H1 (cell line): Measurements from ENCODE around the gene HACD2. TPM values are rescaled to one million over a fixed set of nuclear protein-coding genes. Genes with fewer than 3 reads are reported as not detected.

ENCODE experiments used
- CTCF ChIA-PET: fragments of 300-600 bp; sonication (Branson Sonifier 250); formaldehyde crosslinking; loops from one replicate; lab custom pipeline; 2021; ENCODE audit not compliant: partially characterized antibody; lab: Charles Lee
- POLR2A ChIA-PET: fragments of 300-600 bp; sonication (Branson Sonifier 250); formaldehyde crosslinking; loops from one replicate; lab custom pipeline; 2021; ENCODE audit warnings: inconsistent platforms; ENCODE audit not compliant: partially characterized antibody; lab: Charles Lee
- DNase-seq, 2 experiments: peaks; one replicate each; pipeline versions ENCODE4 v3.0.0 to v3.0.0-alpha.2; 2010 to 2022; ENCODE audit warnings: low spot score in 2 of 2, low read depth in 1 of 2, mixed read lengths in 1 of 2
- FAIRE-seq: peaks from 2 replicates; lab custom pipeline; 2011; peaks lifted over from hg19 to GRCh38; lab: Jason Lieb, UNC
- H2AFZ ChIP-seq: 2 replicates; pipeline ENCODE4 v1.8.1; 2012; ENCODE audit warnings: low read length, inconsistent platforms
- H2AK5ac ChIP-seq: 2 replicates; pipeline ENCODE4 v1.6.1; 2013; ENCODE audit warnings: low read depth, low read length
- H2BK120ac ChIP-seq: replicated peaks from 2 replicates; pipeline ENCODE3; 2013; ENCODE audit warnings: low read depth, low read length, inconsistent platforms
- H2BK12ac ChIP-seq: 2 replicates; pipeline ENCODE4 v1.6.1; 2013; ENCODE audit warnings: low read depth, low read length
- H2BK15ac ChIP-seq: 2 replicates; pipeline ENCODE4 v1.6.1; 2013; ENCODE audit warnings: low read length
- H2BK20ac ChIP-seq: 2 replicates; pipeline ENCODE4 v1.6.1; 2013; ENCODE audit warnings: low read length
- H2BK5ac ChIP-seq: 2 replicates; pipeline ENCODE4 v1.6.1; 2013; ENCODE audit warnings: low read depth, low read length
- H3K14ac ChIP-seq: 2 replicates; pipeline ENCODE4 v1.6.1; 2013; ENCODE audit warnings: inconsistent platforms; ENCODE audit not compliant: insufficient read length
- H3K18ac ChIP-seq: 2 replicates; pipeline ENCODE4 v1.6.1; 2013; ENCODE audit warnings: low read length; ENCODE audit errors: extremely low read depth
- H3K23ac ChIP-seq: 2 replicates; pipeline ENCODE4 v1.6.1; 2013; ENCODE audit warnings: inconsistent platforms; ENCODE audit not compliant: insufficient read length
- H3K23me2 ChIP-seq: 2 replicates; pipeline ENCODE4 v1.6.1; 2013; ENCODE audit warnings: low read depth, low read length
- H3K27ac ChIP-seq: 2 replicates; pipeline ENCODE4 v1.6.1; 2011; ENCODE audit warnings: low read depth, low read length, inconsistent platforms
- H3K27me3 ChIP-seq, 4 experiments: replicated peaks in 1 of 4; 1 replicate in 1 of 4; 2 replicates in 3 of 4; pipeline versions ENCODE4 v1.6.1 to v1.8.1; 2011 to 2013; ENCODE audit warnings: low read length in 3 of 4, mild to moderate bottlenecking in 3 of 4, inconsistent platforms in 2 of 4, mixed read lengths in 2 of 4, moderate library complexity in 1 of 4; ENCODE audit not compliant: control insufficient read depth in 3 of 4, insufficient read depth in 3 of 4; ENCODE audit errors: extremely low read depth in 1 of 4
- H3K36me3 ChIP-seq, 4 experiments: 2 replicates each; pipeline versions ENCODE4 v1.6.1 to v1.8.1; 2011 to 2013; ENCODE audit warnings: mild to moderate bottlenecking in 4 of 4, low read length in 3 of 4, moderate library complexity in 2 of 4, control low read depth in 1 of 4, inconsistent platforms in 1 of 4; ENCODE audit not compliant: insufficient read depth in 4 of 4, control insufficient read depth in 2 of 4
- H3K4ac ChIP-seq: replicated peaks from 2 replicates; pipeline ENCODE3; 2013; ENCODE audit warnings: low read length, low read depth, mixed read lengths, inconsistent platforms; ENCODE audit not compliant: insufficient read length
- H3K4me1 ChIP-seq, 4 experiments: replicated peaks in 1 of 4; 1 replicate in 1 of 4; 2 replicates in 3 of 4; pipeline versions ENCODE4 v1.6.1 to v1.8.1; 2011 to 2013; ENCODE audit warnings: low read length in 3 of 4, inconsistent platforms in 2 of 4, mixed read lengths in 1 of 4; ENCODE audit not compliant: insufficient read depth in 4 of 4, control insufficient read depth in 3 of 4
- H3K4me2 ChIP-seq, 2 experiments: 2 replicates each; pipeline versions ENCODE4 v1.6.1 to v1.8.1; 2011 to 2013; ENCODE audit warnings: low read depth in 2 of 2, low read length in 2 of 2, control low read depth in 1 of 2, inconsistent platforms in 1 of 2, mild to moderate bottlenecking in 1 of 2; ENCODE audit not compliant: insufficient read depth in 1 of 2
- H3K4me3 ChIP-seq, 4 experiments: fragments of 200-600, 300-600 bp in 1 of 4; sonication (generic), shearing (Covaris generic), sonication (Bioruptor Twin) in 1 of 4; 2 replicates each; pipeline versions ENCODE4 v1.5.1 to v1.8.1; 2011 to 2016; ENCODE audit warnings: low read length in 4 of 4, low read depth in 3 of 4, control low read depth in 2 of 4, inconsistent platforms in 2 of 4, mild to moderate bottlenecking in 2 of 4, mixed read lengths in 1 of 4, moderate library complexity in 1 of 4; ENCODE audit not compliant: insufficient read depth in 2 of 4; ENCODE audit errors: extremely low read depth in 1 of 4
- H3K56ac ChIP-seq: replicated peaks from 2 replicates; pipeline ENCODE3; 2013; ENCODE audit warnings: low read depth, mild to moderate bottlenecking, mixed read lengths, low read length, inconsistent platforms; ENCODE audit not compliant: insufficient read length
- H3K79me1 ChIP-seq: 2 replicates; pipeline ENCODE4 v1.6.1; 2013; ENCODE audit warnings: low read depth, low read length, control low read depth
- H3K79me2 ChIP-seq, 2 experiments: 2 replicates each; pipeline versions ENCODE4 v1.6.1 to v1.8.1; 2012 to 2013; ENCODE audit warnings: low read length in 2 of 2, mild to moderate bottlenecking in 2 of 2, inconsistent platforms in 1 of 2; ENCODE audit not compliant: insufficient read depth in 2 of 2, control insufficient read depth in 1 of 2
- H3K9ac ChIP-seq, 4 experiments: replicated peaks in 1 of 4; 1 replicate in 1 of 4; 2 replicates in 3 of 4; pipeline versions ENCODE4 v1.6.1 to v1.8.1; 2011 to 2013; ENCODE audit warnings: low read depth in 3 of 4, low read length in 3 of 4, control low read depth in 2 of 4, mild to moderate bottlenecking in 2 of 4, moderate library complexity in 2 of 4, inconsistent platforms in 1 of 4; ENCODE audit errors: extremely low read depth in 1 of 4
- H3K9me3 ChIP-seq, 2 experiments: 2 replicates each; pipeline versions ENCODE4 v1.6.1 to v1.8.1; 2012 to 2013; ENCODE audit warnings: mild to moderate bottlenecking in 2 of 2, moderate library complexity in 2 of 2, control low read depth in 1 of 2, inconsistent platforms in 1 of 2, low read depth in 1 of 2, low read length in 1 of 2, mixed read lengths in 1 of 2; ENCODE audit not compliant: insufficient read depth in 2 of 2
- H4K20me1 ChIP-seq, 2 experiments: replicated peaks in 1 of 2; 2 replicates each; pipeline versions ENCODE3 to v1.8.1; 2011 to 2013; ENCODE audit warnings: inconsistent platforms in 2 of 2, low read length in 2 of 2, mild to moderate bottlenecking in 1 of 2; ENCODE audit not compliant: insufficient read depth in 2 of 2, control insufficient read depth in 1 of 2
- H4K5ac ChIP-seq: 2 replicates; pipeline ENCODE4 v1.6.1; 2013; ENCODE audit warnings: low read length, low read depth, mixed read lengths, inconsistent platforms; ENCODE audit not compliant: insufficient read length
- H4K8ac ChIP-seq: 2 replicates; pipeline ENCODE4 v1.8.0; 2013; ENCODE audit warnings: mild to moderate bottlenecking, moderate library complexity, low read length, inconsistent platforms; ENCODE audit not compliant: insufficient read depth; ENCODE audit errors: extremely low read depth
- H4K91ac ChIP-seq: replicated peaks from 2 replicates; pipeline ENCODE3; 2013; ENCODE audit warnings: low read length, mixed read lengths, inconsistent platforms; ENCODE audit not compliant: insufficient read length
- CHD2 ChIP-seq: IDR thresholded peaks from 2 replicates; pipeline ENCODE4 v1.6.1; 2012; ENCODE audit warnings: low read length, improper control_type of control experiment
- E2F6 ChIP-seq: IDR thresholded peaks from 2 replicates; pipeline ENCODE4 v1.6.1; 2012; ENCODE audit warnings: inconsistent platforms
- EZH2 ChIP-seq: fragments of 200-600 bp; sonication (generic); IDR thresholded peaks from 2 replicates; pipeline ENCODE4 v1.7.1; 2012; ENCODE audit warnings: low read depth, mild to moderate bottlenecking, moderate library complexity, low read length, inconsistent platforms; ENCODE audit not compliant: severe bottlenecking
- MAX ChIP-seq: IDR thresholded peaks from 2 replicates; pipeline ENCODE4 v1.6.1; 2012; ENCODE audit warnings: inconsistent platforms
- PHF8 ChIP-seq: fragments of 200-600 bp; sonication (generic); conservative IDR thresholded peaks from 2 replicates; pipeline ENCODE4 v1.7.1; 2012; ENCODE audit warnings: low read depth, mild to moderate bottlenecking, inconsistent platforms, low read length, moderate library complexity
- RAD21 ChIP-seq, 2 experiments: IDR thresholded peaks in 1 of 2; conservative IDR thresholded peaks in 1 of 2; 2 replicates each; pipeline ENCODE4 v1.6.1; 2011; ENCODE audit warnings: low read depth in 2 of 2, low read length in 2 of 2, improper control_type of control experiment in 1 of 2, inconsistent platforms in 1 of 2, mild to moderate bottlenecking in 1 of 2, moderate library complexity in 1 of 2
- RNF2 ChIP-seq: fragments of 200-900, 300-1000 bp; sonication (generic); IDR thresholded peaks from 2 replicates; pipeline ENCODE4 v1.7.1; 2016; ENCODE audit warnings: borderline replicate concordance, low read depth, mild to moderate bottlenecking, antibody characterized with exemption, low read length; ENCODE audit not compliant: poor library complexity, severe bottlenecking; ENCODE audit errors: missing control alignments
- WGBS, 2 experiments: shearing (Covaris generic) in 1 of 2; methylation state at CpG; one replicate each; pipeline versions ENCODE4 v1.1.6 to v1.1.7; 2013 to 2015; ENCODE audit warnings: low lambda C conversion rate in 2 of 2, mixed read lengths in 2 of 2, inconsistent platforms in 1 of 2, low coverage in 1 of 2, missing lambda C conversion rate in 1 of 2; ENCODE audit not compliant: insufficient replicate concordance in 2 of 2, insufficient coverage in 1 of 2, insufficient read length in 1 of 2; ENCODE audit errors: extremely low coverage in 1 of 2, missing lambda C conversion rate in 1 of 2; 5-methylcytosine and 5-hydroxymethylcytosine counted together
- polyA plus RNA-seq, 7 experiments: library from polyadenylated mRNA; depleted of rRNA in 3 of 7; stranded (reverse) in 5 of 7; unstranded in 2 of 7; fragments of >200 nt in 5 of 7; fragments of 200-250 nt in 2 of 7; gene quantifications; 1 replicate in 5 of 7; 2 replicates in 1 of 7; 4 replicates in 1 of 7; pipeline versions ENCODE4 v1.2.1 to v1.2.3, GENCODE V29; 2011 to 2013; ENCODE audit warnings: missing spikeins in 2 of 7, mixed read lengths in 2 of 7
- total RNA-seq: library from RNA; stranded (reverse); fragmentation: NEBNext Ultra II Directional; extraction: Animal tissue kit (Norgen Biotek cat#: 25700); gene quantifications from 2 replicates; pipeline ENCODE4 v1.2.1, GENCODE V29; 2021

Gene HACD2
- total and polyA plus RNA-seq, 2 of the 8 experiments (the other 6 are each of a cell fraction or from before 2014, with no cell fraction given) = 24.9 to 31.2 TPM

GRCh38 chr3:123447749-123448517 is 136.9 kb downstream of the HACD2 start:
- peaks cover 0 to 10% (median 3%) of the 10 kb centered on the region in 4 experiments; a peak in 6 of 7 replicates for H3K4me1 ChIP-seq
- H3K79me1 ChIP-seq = no peaks in the 10 kb centered on the region
- peak overlapping the region; percentile 84; the same call in 1 of the 2 replicates for H2BK12ac ChIP-seq
- H4K8ac ChIP-seq = peak overlapping the region; percentile 94
- H3K4ac ChIP-seq = no peak overlapping the region
- H2BK20ac ChIP-seq = peak overlapping the region; percentile 18; the same call in 1 of the 2 replicates
- no peak overlapping the region for H3K27ac ChIP-seq
- peaks cover 10% of the 10 kb centered on the region; the same call in 1 of the 2 replicates for H3K23me2 ChIP-seq
- peak overlapping the region; percentile 88; the same call in 1 of the 2 replicates for H2BK15ac ChIP-seq
- 0 out of 7 replicates have a peak overlapping the region, but pooled peaks of 1 of the 4 experiments have one; percentile 24 for H3K9ac ChIP-seq
- peak overlapping the region; percentile 62 to 81 for H3K4me2 ChIP-seq
- DNase-seq (peak in 1 of 2 experiments; percentile 87), FAIRE-seq (no peak)
- no peak overlapping the region for H3K23ac ChIP-seq
- peaks cover 0 to 2% (median 0%) of the 10 kb centered on the region in 4 experiments; a peak in 1 of 8 replicates for H3K36me3 ChIP-seq
- H3K79me2 ChIP-seq = no peaks in the 10 kb centered on the region
- H2BK120ac ChIP-seq = peak overlapping the region; percentile 33
- POLR2A ChIA-PET = interaction anchor here (1.1 to 2.2 kb wide), 5 partner anchors 10 to 133 kb away, joined by 3 to 7 read pairs (median 6); no protein-coding TSS in a partner anchor
- H4K91ac ChIP-seq = peak overlapping the region; percentile 37
- no peak overlapping the region for H2AK5ac ChIP-seq
- peaks cover 11 to 39% (median 28%) of the 10 kb centered on the region in 4 experiments for H3K27me3 ChIP-seq
- CTCF ChIA-PET = interaction anchor here (0.6 to 5.0 kb wide), 31 partner anchors 9 to 133 kb away, joined by 3 to 35 read pairs (median 5); no protein-coding TSS in a partner anchor
- H2AFZ ChIP-seq = peak overlapping the region; percentile 93; the same call in 1 of the 2 replicates
- H4K5ac ChIP-seq = no peak overlapping the region
- no peak overlapping the region for H3K14ac ChIP-seq
- H4K20me1 ChIP-seq = peaks cover 2 to 4% of the 10 kb centered on the region in 2 experiments
- no peak overlapping the region; the same call in 1 of the 2 replicates for H2BK5ac ChIP-seq
- peak overlapping the region; percentile 32; the same call in 1 of the 2 replicates for H3K18ac ChIP-seq
- H3K4me3 ChIP-seq = peak overlapping the region; percentile 8 to 73 (median 55); a peak in 7 of 8 replicates
- WGBS, 2 experiments = 28% methylated on average over 38 of the region's 110 CpGs; no CpG with 5 or more reads in 1 of the 2 experiments
- H3K9me3 ChIP-seq = no peaks in the 10 kb centered on the region
- no peak overlapping the region for H3K56ac ChIP-seq
- TF ChIP-seq RNF2 (no peak), EZH2 (no peak), MAX (peak; percentile 79), CHD2 (no peak), E2F6 (peak; percentile 59), RAD21 (IDR thresholded peaks at IDR 0.05 in 1 of 2, conservative IDR thresholded peaks at IDR 0.05 in 1 of 2; ENCODE audit: low read depth in 2 of 2, low read length in 2 of 2) (peak in 1 of 2 experiments; percentile 38; a peak in 2 of 4 replicates), PHF8 (no peak)
